ENCODE data around the gene FAM107B. TPM values are rescaled to one million over a fixed set of nuclear protein-coding genes. Genes with fewer than 3 reads are reported as not detected.

The FAM107B gene
- total RNA-seq, 1 experiment from 2014 or later, result 24.5 TPM

DNA sequence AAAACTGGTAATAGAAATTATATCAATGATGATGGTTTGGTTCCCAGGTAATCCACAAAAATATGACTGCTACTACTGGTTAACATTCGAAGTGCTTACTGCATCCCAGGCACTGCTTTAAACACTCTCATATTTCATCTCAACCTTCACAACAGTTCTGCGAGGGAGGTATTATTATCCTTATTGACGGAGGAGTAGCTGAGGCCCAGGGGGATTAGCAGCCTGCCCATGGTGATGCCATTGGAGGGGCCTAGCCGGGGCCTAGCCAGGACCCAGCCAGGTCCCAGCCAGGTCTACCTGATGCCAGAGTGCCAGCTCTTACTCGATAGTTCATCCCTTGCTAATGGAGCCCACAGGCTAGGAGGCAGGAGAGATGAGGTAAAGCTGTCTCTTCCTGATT is 217.1 kb downstream of the FAM107B start:
- H3K27me3 ChIP-seq (ENCODE audit: insufficient read depth, low read length), result no peaks in the 10 kb centered on the region
- Mint-ChIP-seq H3K9me3 (no peaks in the 10 kb centered on the region), H3K36me3 (ENCODE audit: insufficient read depth in 1 of 3, low read depth in 3 of 3) (no peaks in the 10 kb centered on the region), H3K27ac (no peak overlapping the region), H3K4me1 (peaks cover 53 to 64% of the 10 kb centered on the region in 2 experiments), H3K27me3 (ENCODE audit: low read depth) (no peaks in the 10 kb centered on the region; the same call in 1 of the 2 replicates), H3K4me3 (no peak overlapping the region)
- H3K4me1 ChIP-seq (ENCODE audit: insufficient read depth, low read length), result peaks cover 18% of the 10 kb centered on the region; the same call in 1 of the 2 replicates
- H2AK5ac ChIP-seq (ENCODE audit: insufficient read length, low read length), result no peak overlapping the region
- no peak overlapping the region for H2BK15ac ChIP-seq (ENCODE audit: low read depth, low read length)
- H3K14ac ChIP-seq (ENCODE audit: insufficient read depth, low read length), result no peak overlapping the region
- DNase-seq, result no peak
- TF ChIP-seq, protein P1, sequence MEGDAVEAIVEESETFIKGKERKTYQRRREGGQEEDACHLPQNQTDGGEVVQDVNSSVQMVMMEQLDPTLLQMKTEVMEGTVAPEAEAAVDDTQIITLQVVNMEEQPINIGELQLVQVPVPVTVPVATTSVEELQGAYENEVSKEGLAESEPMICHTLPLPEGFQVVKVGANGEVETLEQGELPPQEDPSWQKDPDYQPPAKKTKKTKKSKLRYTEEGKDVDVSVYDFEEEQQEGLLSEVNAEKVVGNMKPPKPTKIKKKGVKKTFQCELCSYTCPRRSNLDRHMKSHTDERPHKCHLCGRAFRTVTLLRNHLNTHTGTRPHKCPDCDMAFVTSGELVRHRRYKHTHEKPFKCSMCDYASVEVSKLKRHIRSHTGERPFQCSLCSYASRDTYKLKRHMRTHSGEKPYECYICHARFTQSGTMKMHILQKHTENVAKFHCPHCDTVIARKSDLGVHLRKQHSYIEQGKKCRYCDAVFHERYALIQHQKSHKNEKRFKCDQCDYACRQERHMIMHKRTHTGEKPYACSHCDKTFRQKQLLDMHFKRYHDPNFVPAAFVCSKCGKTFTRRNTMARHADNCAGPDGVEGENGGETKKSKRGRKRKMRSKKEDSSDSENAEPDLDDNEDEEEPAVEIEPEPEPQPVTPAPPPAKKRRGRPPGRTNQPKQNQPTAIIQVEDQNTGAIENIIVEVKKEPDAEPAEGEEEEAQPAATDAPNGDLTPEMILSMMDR (conservative IDR thresholded peaks at IDR 0.05), result no peak
- peaks cover 3% of the 10 kb centered on the region; the same call in 1 of the 2 replicates for H3K79me2 ChIP-seq (ENCODE audit: insufficient read depth, low read length)
- H3K23me2 ChIP-seq (ENCODE audit: insufficient read length, low read depth, low read length, poor library complexity, severe bottlenecking), result no peaks in the 10 kb centered on the region
- no peak overlapping the region for H3K9ac ChIP-seq (ENCODE audit: extremely low read depth, insufficient read length, low read length)
- H3K4ac ChIP-seq (ENCODE audit: low read depth, low read length), result no peak overlapping the region
- H2BK5ac ChIP-seq (ENCODE audit: insufficient read length, low read length), result no peak overlapping the region
- H3T11ph ChIP-seq (ENCODE audit: low read length), result no peak overlapping the region
- H3K18ac ChIP-seq (ENCODE audit: insufficient read length, low read depth, low read length), result no peak overlapping the region
- H4K91ac ChIP-seq (ENCODE audit: insufficient read length, low read depth, low read length), result no peak overlapping the region
- H2BK12ac ChIP-seq (ENCODE audit: insufficient read length, low read depth, low read length), result no peak overlapping the region
- H2AFZ ChIP-seq (ENCODE audit: low read length), result no peak overlapping the region
- H3K4me2 ChIP-seq (ENCODE audit: insufficient read depth, insufficient read length, low read length), result no peak overlapping the region
- H3K9me3 ChIP-seq (ENCODE audit: control insufficient read depth, low read depth, low read length), result no peaks in the 10 kb centered on the region
- H4K5ac ChIP-seq (ENCODE audit: insufficient read length, low read depth, low read length), result no peak overlapping the region
- peaks cover 4% of the 10 kb centered on the region for H3K79me1 ChIP-seq (ENCODE audit: insufficient read depth, low read depth, low read length, poor library complexity, severe bottlenecking)
- H4K8ac ChIP-seq (replicated peaks; ENCODE audit: insufficient read length, low read depth, low read length), result no peak overlapping the region
- H2BK120ac ChIP-seq (ENCODE audit: low read depth, low read length, poor library complexity, severe bottlenecking), result no peak overlapping the region
- H3K27ac ChIP-seq (ENCODE audit: insufficient read length, low read depth, low read length), result no peak overlapping the region
- no peaks in the 10 kb centered on the region for H4K20me1 ChIP-seq (ENCODE audit: control insufficient read depth, insufficient read depth, insufficient read length)
- WGBS (ENCODE audit: extremely low coverage, insufficient read length, low lambda C conversion rate), result no CpG with 5 or more reads among the region's 5 CpGs
- no peak overlapping the region for H3K56ac ChIP-seq (ENCODE audit: insufficient read length, low read depth, low read length)
- H3K23ac ChIP-seq (ENCODE audit: insufficient read length, low read depth, low read length), result no peak overlapping the region
- no peak overlapping the region for H2BK20ac ChIP-seq (ENCODE audit: low read depth, low read length, poor library complexity, severe bottlenecking)

Measured in H9 (cell line).